Activated T-helper 2 cell treated with anti-CD3 and anti-CD28 coated beads, Interferon-gamma antibody, Interleukin-2, Interleukin-4, amounts not matched to agents 10 μg/mL and 5 μg/mL and 100 μg/mL, durations not matched to agents 14 hours and 24 hours and 36 hours (primary cell): ENCODE data around the gene GRID1. TPM values are rescaled to one million over a fixed set of nuclear protein-coding genes. Genes with fewer than 3 reads are reported as not detected.

Source experiments
- DNase-seq: peaks from one replicate; pipeline ENCODE4 v3.0.0; 2021; ENCODE audit warnings: low spot score
- H3K27ac Mint-ChIP-seq: one replicate; pipeline ENCODE4 v1.8.0; 2021; ENCODE audit warnings: mixed read lengths
- H3K27me3 Mint-ChIP-seq: one replicate; pipeline ENCODE4 v1.8.0; 2021; ENCODE audit warnings: low read depth, mixed read lengths
- H3K36me3 Mint-ChIP-seq: one replicate; pipeline ENCODE4 v1.8.0; 2021; ENCODE audit warnings: low read depth, mixed read lengths
- H3K4me1 Mint-ChIP-seq: one replicate; pipeline ENCODE4 v1.8.0; 2021; ENCODE audit warnings: low read depth, mixed read lengths
- H3K4me3 Mint-ChIP-seq: one replicate; pipeline ENCODE4 v1.8.0; 2021; ENCODE audit warnings: low read depth, mild to moderate bottlenecking, moderate library complexity, mixed read lengths
- H3K9me3 Mint-ChIP-seq: one replicate; pipeline ENCODE4 v1.8.0; 2021; ENCODE audit warnings: mixed read lengths
- intact Hi-C: fragments of 100-400 bp; cut with micrococcal nuclease; formaldehyde crosslinking; loops from one replicate; pipeline ENCODE4 v1.15.1; 2023
- total RNA-seq: library from RNA; stranded (reverse); gene quantifications from 2 replicates; pipeline ENCODE4 v1.2.3, GENCODE V29; 2022

Gene GRID1
- total RNA-seq, 1 donor from 2014 or later = not detected

DNA sequence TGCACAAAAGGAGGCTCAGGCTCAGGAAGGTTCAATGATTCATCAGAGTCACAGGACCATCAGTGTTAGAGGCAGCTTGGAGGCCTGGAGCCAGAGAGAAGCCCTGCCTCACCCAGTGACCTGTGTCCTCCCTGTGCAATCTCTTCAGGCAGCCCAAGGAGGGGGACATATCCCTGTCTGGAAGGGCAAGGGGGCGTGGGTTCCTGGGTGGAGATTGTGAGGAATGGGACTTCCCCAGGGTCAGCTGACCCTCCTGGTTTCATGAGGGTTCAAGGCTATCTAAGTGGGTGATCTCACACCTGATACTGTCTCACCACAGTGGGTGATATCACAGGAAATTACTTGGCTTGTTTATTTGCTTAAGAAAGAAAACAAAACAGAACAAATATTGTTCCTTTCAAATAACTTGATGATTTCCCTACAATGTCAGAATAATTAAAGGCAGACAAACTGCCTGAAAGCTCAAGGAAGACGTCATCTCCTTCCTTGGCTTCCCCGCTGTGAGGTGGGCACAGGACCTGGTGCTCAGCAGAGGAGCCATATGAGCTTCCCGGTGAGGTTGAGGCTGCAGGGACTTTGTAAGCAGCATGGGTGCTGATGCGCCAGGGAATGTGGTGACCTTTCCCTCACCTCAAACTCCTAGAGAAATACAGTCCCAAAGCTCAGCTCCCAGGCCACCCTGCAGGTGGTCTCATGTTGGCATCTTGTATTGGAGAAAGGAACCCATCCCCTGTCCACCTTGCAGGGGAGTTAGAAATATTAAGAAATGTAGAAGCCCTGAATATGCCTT, 763.2 kb downstream of the GRID1 start:
- no peaks in the 10 kb centered on the region for H3K9me3 Mint-ChIP-seq
- DNase-seq = no peak
- H3K4me1 Mint-ChIP-seq = peaks cover 8% of the 10 kb centered on the region
- H3K4me3 Mint-ChIP-seq = no peak overlapping the region
- no peak overlapping the region for H3K27ac Mint-ChIP-seq
- intact Hi-C loops = no loop called here
- H3K36me3 Mint-ChIP-seq = no peaks in the 10 kb centered on the region
- H3K27me3 Mint-ChIP-seq = peaks cover 10% of the 10 kb centered on the region

GRCh38 chr10:85602713-85603112, 763.9 kb downstream of the GRID1 start:
- Mint-ChIP-seq H3K4me1 (peaks cover 8% of the 10 kb centered on the region), H3K4me3 (no peak overlapping the region), H3K27ac (no peak overlapping the region), H3K36me3 (no peaks in the 10 kb centered on the region), H3K9me3 (no peaks in the 10 kb centered on the region), H3K27me3 (peaks cover 9% of the 10 kb centered on the region)
- DNase-seq = no peak
- intact Hi-C loops = no loop called here

- Mint-ChIP-seq H3K4me1 (peaks cover 8% of the 10 kb centered on the region), H3K27me3 (peaks cover 7% of the 10 kb centered on the region), H3K36me3 (no peaks in the 10 kb centered on the region), H3K27ac (no peak overlapping the region), H3K9me3 (no peaks in the 10 kb centered on the region), H3K4me3 (no peak overlapping the region)
- no peak for DNase-seq
- intact Hi-C loops = no loop called here
These were observed 764.3 kb downstream of the GRID1 start for GRCh38 chr10:85602306-85602705.

- H3K9me3 Mint-ChIP-seq = no peaks in the 10 kb centered on the region
- peaks cover 6% of the 10 kb centered on the region for H3K27me3 Mint-ChIP-seq
- intact Hi-C loops = no loop called here
- H3K4me3 Mint-ChIP-seq = no peak overlapping the region
- no peak for DNase-seq
- no peak overlapping the region for H3K27ac Mint-ChIP-seq
- H3K36me3 Mint-ChIP-seq = no peaks in the 10 kb centered on the region
- peaks cover 8% of the 10 kb centered on the region for H3K4me1 Mint-ChIP-seq
These were observed 765.1 kb downstream of the GRID1 start for GRCh38 chr10:85601526-85601925.

- H3K27ac Mint-ChIP-seq = no peak overlapping the region
- H3K4me3 Mint-ChIP-seq = no peak overlapping the region
- intact Hi-C loops = no loop called here
- H3K4me1 Mint-ChIP-seq = peaks cover 8% of the 10 kb centered on the region
- H3K36me3 Mint-ChIP-seq = no peaks in the 10 kb centered on the region
- DNase-seq = no peak
- no peaks in the 10 kb centered on the region for H3K9me3 Mint-ChIP-seq
- H3K27me3 Mint-ChIP-seq = peaks cover 6% of the 10 kb centered on the region
These were observed 765.9 kb downstream of the GRID1 start for GRCh38 chr10:85600744-85601081.

GRCh38 chr10:85600026-85600743, 766.4 kb downstream of the GRID1 start:
- intact Hi-C loops = no loop called here
- H3K36me3 Mint-ChIP-seq = no peaks in the 10 kb centered on the region
- no peaks in the 10 kb centered on the region for H3K9me3 Mint-ChIP-seq
- H3K27ac Mint-ChIP-seq = no peak overlapping the region
- peaks cover 8% of the 10 kb centered on the region for H3K4me1 Mint-ChIP-seq
- H3K4me3 Mint-ChIP-seq = no peak overlapping the region
- peaks cover 6% of the 10 kb centered on the region for H3K27me3 Mint-ChIP-seq
- DNase-seq = no peak

GRCh38 chr10:85599081-85599480, 767.5 kb downstream of the GRID1 start:
- H3K4me1 Mint-ChIP-seq = peaks cover 12% of the 10 kb centered on the region
- no peak overlapping the region for H3K27ac Mint-ChIP-seq
- H3K27me3 Mint-ChIP-seq = peaks cover 2% of the 10 kb centered on the region
- no peak overlapping the region for H3K4me3 Mint-ChIP-seq
- intact Hi-C loops = no loop called here
- no peaks in the 10 kb centered on the region for H3K9me3 Mint-ChIP-seq
- no peaks in the 10 kb centered on the region for H3K36me3 Mint-ChIP-seq
- DNase-seq = no peak

- Mint-ChIP-seq H3K9me3 (no peaks in the 10 kb centered on the region), H3K36me3 (no peaks in the 10 kb centered on the region), H3K4me1 (peaks cover 12% of the 10 kb centered on the region), H3K27me3 (peaks cover 2% of the 10 kb centered on the region), H3K27ac (no peak overlapping the region), H3K4me3 (no peak overlapping the region)
- intact Hi-C loops = no loop called here
- no peak for DNase-seq
These were observed 767.9 kb downstream of the GRID1 start for GRCh38 chr10:85598646-85599045.

GRCh38 chr10:85597006-85597405, 769.6 kb downstream of the GRID1 start:
- H3K36me3 Mint-ChIP-seq = no peaks in the 10 kb centered on the region
- H3K4me3 Mint-ChIP-seq = no peak overlapping the region

GRCh38 chr10:85596389-85596788, 770.2 kb downstream of the GRID1 start:
- H3K27me3 Mint-ChIP-seq = peaks cover 2% of the 10 kb centered on the region
- H3K36me3 Mint-ChIP-seq = no peaks in the 10 kb centered on the region
- no peaks in the 10 kb centered on the region for H3K9me3 Mint-ChIP-seq
- H3K27ac Mint-ChIP-seq = no peak overlapping the region
- no peak overlapping the region for H3K4me3 Mint-ChIP-seq
- intact Hi-C loops = no loop called here
- H3K4me1 Mint-ChIP-seq = peaks cover 4% of the 10 kb centered on the region
- no peak for DNase-seq

More at GRCh38 chr10:85597006-85597405, 769.6 kb downstream of the GRID1 start:
- intact Hi-C loops = no loop called here
- peaks cover 4% of the 10 kb centered on the region for H3K4me1 Mint-ChIP-seq
- DNase-seq = no peak
- peaks cover 2% of the 10 kb centered on the region for H3K27me3 Mint-ChIP-seq
- no peaks in the 10 kb centered on the region for H3K9me3 Mint-ChIP-seq
- no peak overlapping the region for H3K27ac Mint-ChIP-seq

DNA sequence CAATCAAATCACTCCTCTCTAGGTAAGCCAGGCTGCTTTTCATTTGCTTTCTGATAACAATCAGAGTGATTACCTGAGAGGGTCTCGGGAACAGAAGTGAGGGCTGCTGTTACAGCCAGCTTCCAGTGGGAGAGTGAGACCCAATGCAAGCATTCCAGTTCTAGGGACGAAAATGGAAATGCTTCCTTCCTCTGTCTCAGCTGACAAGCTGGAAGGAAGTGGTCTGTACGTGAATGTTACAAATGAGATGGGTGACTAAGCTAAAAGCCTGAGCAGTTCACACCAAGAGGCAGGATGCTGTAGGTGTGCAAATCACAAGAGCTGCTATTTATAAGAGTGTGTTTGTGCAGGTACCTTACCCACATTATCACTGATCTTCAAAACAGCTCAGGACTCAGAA, 772.4 kb downstream of the GRID1 start:
- DNase-seq = no peak
- Mint-ChIP-seq H3K36me3 (no peaks in the 10 kb centered on the region), H3K27ac (no peak overlapping the region), H3K4me1 (peaks cover 4% of the 10 kb centered on the region), H3K4me3 (no peak overlapping the region), H3K9me3 (no peaks in the 10 kb centered on the region), H3K27me3 (no peaks in the 10 kb centered on the region)
- intact Hi-C loops = no loop called here

GRCh38 chr10:85593226-85593772, 773.3 kb downstream of the GRID1 start:
- H3K27ac Mint-ChIP-seq = no peak overlapping the region
- intact Hi-C loops = no loop called here

GRCh38 chr10:85581371-85581770, 785.2 kb downstream of the GRID1 start:
- no peak for DNase-seq
- H3K27ac Mint-ChIP-seq = no peak overlapping the region
- intact Hi-C loops = no loop called here
- no peaks in the 10 kb centered on the region for H3K4me1 Mint-ChIP-seq
- H3K9me3 Mint-ChIP-seq = no peaks in the 10 kb centered on the region
- H3K36me3 Mint-ChIP-seq = no peaks in the 10 kb centered on the region
- no peak overlapping the region for H3K4me3 Mint-ChIP-seq
- H3K27me3 Mint-ChIP-seq = peaks cover 3% of the 10 kb centered on the region

More at GRCh38 chr10:85593226-85593772, 773.3 kb downstream of the GRID1 start:
- H3K36me3 Mint-ChIP-seq = no peaks in the 10 kb centered on the region
- H3K4me3 Mint-ChIP-seq = no peak overlapping the region
- H3K4me1 Mint-ChIP-seq = peaks cover 4% of the 10 kb centered on the region
- no peaks in the 10 kb centered on the region for H3K9me3 Mint-ChIP-seq
- no peak for DNase-seq
- no peaks in the 10 kb centered on the region for H3K27me3 Mint-ChIP-seq
